OCI-LY3 (cell line): ENCODE results near the gene IFT122.

ENCODE experiments used
- H2AFZ ChIP-seq: fragments of 200-600, 300-600 bp; shearing (Covaris generic); 2 replicates; pipeline ENCODE4 v1.6.0; 2014; ENCODE audit warnings: antibody characterized with exemption, low read depth, low read length
- H3K27ac ChIP-seq: fragments of 200-600, 300-600 bp; sonication (generic); 2 replicates; pipeline ENCODE4 v1.5.1; 2014; ENCODE audit warnings: mild to moderate bottlenecking, low read length, moderate library complexity, mixed read lengths
- H3K27me3 ChIP-seq: fragments of 200-600, 300-600 bp; sonication (generic); 2 replicates; pipeline ENCODE4 v1.6.1; 2014; ENCODE audit warnings: low read depth, low read length, mixed read lengths
- H3K36me3 ChIP-seq: fragments of 200-600, 300-600 bp; sonication (generic); replicated peaks from 2 replicates; pipeline ENCODE3; 2014; ENCODE audit warnings: low read depth, low read length, mixed read lengths
- H3K4me1 ChIP-seq: fragments of 300-600, 200-600 bp; sonication (generic); 2 replicates; pipeline ENCODE4 v1.6.1; 2014; ENCODE audit warnings: low read length, mixed read lengths
- H3K4me2 ChIP-seq: fragments of 200-600, 300-600 bp; sonication (generic); 2 replicates; pipeline ENCODE4 v1.6.1; 2014; ENCODE audit warnings: low read length, mixed read lengths
- H3K4me3 ChIP-seq: fragments of 300-600, 200-600 bp; sonication (generic); 2 replicates; pipeline ENCODE4 v1.5.1; 2014; ENCODE audit warnings: antibody characterized with exemption, mild to moderate bottlenecking, low read length, moderate library complexity
- H3K79me2 ChIP-seq: fragments of 300-600, 200-600 bp; shearing (Covaris generic); 2 replicates; pipeline ENCODE4 v1.6.1; 2014; ENCODE audit warnings: mild to moderate bottlenecking, low read length, mixed read lengths
- H3K9ac ChIP-seq: fragments of 300-600, 200-600 bp; shearing (Covaris generic); 2 replicates; pipeline ENCODE4 v1.6.0; 2014; ENCODE audit warnings: mild to moderate bottlenecking, low read length, moderate library complexity
- H3K9me3 ChIP-seq: fragments of 200-600, 300-600 bp; shearing (Covaris generic); 2 replicates; pipeline ENCODE4 v1.6.1; 2014; ENCODE audit warnings: low read length, mixed read lengths; ENCODE audit not compliant: insufficient read depth
- H4K20me1 ChIP-seq: fragments of 200-600, 300-600 bp; sonication (generic); 2 replicates; pipeline ENCODE4 v1.6.1; 2016; ENCODE audit warnings: low read length, mixed read lengths; ENCODE audit not compliant: insufficient read depth
- EZH2phosphoT487 ChIP-seq: fragments of 200-600 bp; shearing (Covaris generic); IDR thresholded peaks from 2 replicates; pipeline ENCODE4 v1.6.1; 2018; ENCODE audit warnings: antibody characterized with exemption, mixed run types, low read depth
- TF ChIP-seq, protein P1 (sequence below): fragments of 200-600, 300-600 bp; sonication (generic); IDR thresholded peaks from 2 replicates; pipeline ENCODE4 v1.5.1; 2014; ENCODE audit warnings: antibody characterized with exemption, low read length, low read depth

IFT122 gene

DNA sequence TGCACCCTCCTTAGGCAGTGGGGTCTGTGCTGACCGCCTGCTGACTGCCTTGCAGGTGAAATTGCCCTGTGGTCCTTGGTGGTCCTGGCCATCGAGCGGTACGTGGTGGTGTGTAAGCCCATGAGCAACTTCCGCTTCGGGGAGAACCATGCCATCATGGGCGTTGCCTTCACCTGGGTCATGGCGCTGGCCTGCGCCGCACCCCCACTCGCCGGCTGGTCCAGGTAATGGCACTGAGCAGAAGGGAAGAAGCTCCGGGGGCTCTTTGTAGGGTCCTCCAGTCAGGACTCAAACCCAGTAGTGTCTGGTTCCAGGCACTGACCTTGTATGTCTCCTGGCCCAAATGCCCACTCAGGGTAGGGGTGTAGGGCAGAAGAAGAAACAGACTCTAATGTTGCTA is 90.8 kb downstream of the IFT122 start:
- H3K9ac ChIP-seq: no peak overlapping the region
- H3K4me2 ChIP-seq: no peak overlapping the region
- H3K9me3 ChIP-seq: no peaks in the 10 kb centered on the region
- no peak overlapping the region for H3K4me3 ChIP-seq
- no peak for TF ChIP-seq EZH2phosphoT487
- TF ChIP-seq, protein P1, sequence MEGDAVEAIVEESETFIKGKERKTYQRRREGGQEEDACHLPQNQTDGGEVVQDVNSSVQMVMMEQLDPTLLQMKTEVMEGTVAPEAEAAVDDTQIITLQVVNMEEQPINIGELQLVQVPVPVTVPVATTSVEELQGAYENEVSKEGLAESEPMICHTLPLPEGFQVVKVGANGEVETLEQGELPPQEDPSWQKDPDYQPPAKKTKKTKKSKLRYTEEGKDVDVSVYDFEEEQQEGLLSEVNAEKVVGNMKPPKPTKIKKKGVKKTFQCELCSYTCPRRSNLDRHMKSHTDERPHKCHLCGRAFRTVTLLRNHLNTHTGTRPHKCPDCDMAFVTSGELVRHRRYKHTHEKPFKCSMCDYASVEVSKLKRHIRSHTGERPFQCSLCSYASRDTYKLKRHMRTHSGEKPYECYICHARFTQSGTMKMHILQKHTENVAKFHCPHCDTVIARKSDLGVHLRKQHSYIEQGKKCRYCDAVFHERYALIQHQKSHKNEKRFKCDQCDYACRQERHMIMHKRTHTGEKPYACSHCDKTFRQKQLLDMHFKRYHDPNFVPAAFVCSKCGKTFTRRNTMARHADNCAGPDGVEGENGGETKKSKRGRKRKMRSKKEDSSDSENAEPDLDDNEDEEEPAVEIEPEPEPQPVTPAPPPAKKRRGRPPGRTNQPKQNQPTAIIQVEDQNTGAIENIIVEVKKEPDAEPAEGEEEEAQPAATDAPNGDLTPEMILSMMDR: no peak
- H3K79me2 ChIP-seq: no peaks in the 10 kb centered on the region
- no peaks in the 10 kb centered on the region for H3K36me3 ChIP-seq
- H4K20me1 ChIP-seq: no peaks in the 10 kb centered on the region
- H3K27me3 ChIP-seq: no peaks in the 10 kb centered on the region
- H3K4me1 ChIP-seq: peaks cover 14% of the 10 kb centered on the region
- no peak overlapping the region for H3K27ac ChIP-seq
- H2AFZ ChIP-seq: no peak overlapping the region

- Histone ChIP-seq H3K4me3 (no peak overlapping the region), H3K9me3 (no peaks in the 10 kb centered on the region), H3K9ac (no peak overlapping the region), H3K4me1 (peaks cover 6% of the 10 kb centered on the region; the same call in 1 of the 2 replicates), H3K79me2 (no peaks in the 10 kb centered on the region), H2AFZ (no peak overlapping the region), H4K20me1 (no peaks in the 10 kb centered on the region), H3K4me2 (no peak overlapping the region), H3K27ac (no peak overlapping the region), H3K27me3 (peaks cover under 1% of the 10 kb centered on the region; the same call in 1 of the 2 replicates), H3K36me3 (no peaks in the 10 kb centered on the region)
- TF ChIP-seq, protein P1: no peak
- TF ChIP-seq EZH2phosphoT487: no peak
Measured at GRCh38 chr3:129531699-129532098, 91.7 kb downstream of the IFT122 start.

DNA sequence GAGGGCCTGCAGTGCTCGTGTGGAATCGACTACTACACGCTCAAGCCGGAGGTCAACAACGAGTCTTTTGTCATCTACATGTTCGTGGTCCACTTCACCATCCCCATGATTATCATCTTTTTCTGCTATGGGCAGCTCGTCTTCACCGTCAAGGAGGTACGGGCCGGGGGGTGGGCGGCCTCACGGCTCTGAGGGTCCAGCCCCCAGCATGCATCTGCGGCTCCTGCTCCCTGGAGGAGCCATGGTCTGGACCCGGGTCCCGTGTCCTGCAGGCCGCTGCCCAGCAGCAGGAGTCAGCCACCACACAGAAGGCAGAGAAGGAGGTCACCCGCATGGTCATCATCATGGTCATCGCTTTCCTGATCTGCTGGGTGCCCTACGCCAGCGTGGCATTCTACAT is 92.2 kb downstream of the IFT122 start:
- H3K4me3 ChIP-seq: no peak overlapping the region
- no peak overlapping the region for H3K9ac ChIP-seq
- H3K36me3 ChIP-seq: no peaks in the 10 kb centered on the region
- peaks cover under 1% of the 10 kb centered on the region; the same call in 1 of the 2 replicates for H3K4me1 ChIP-seq
- H3K4me2 ChIP-seq: no peak overlapping the region
- H3K27me3 ChIP-seq: peaks cover 4% of the 10 kb centered on the region; the same call in 1 of the 2 replicates
- TF ChIP-seq, protein P1: no peak
- no peak for TF ChIP-seq EZH2phosphoT487
- H2AFZ ChIP-seq: no peak overlapping the region
- no peaks in the 10 kb centered on the region for H3K9me3 ChIP-seq
- no peak overlapping the region for H3K27ac ChIP-seq
- no peaks in the 10 kb centered on the region for H4K20me1 ChIP-seq
- H3K79me2 ChIP-seq: no peaks in the 10 kb centered on the region

- Histone ChIP-seq H3K4me1 (no peaks in the 10 kb centered on the region), H3K4me2 (no peak overlapping the region), H3K9me3 (no peaks in the 10 kb centered on the region), H3K79me2 (no peaks in the 10 kb centered on the region), H3K4me3 (no peak overlapping the region), H4K20me1 (no peaks in the 10 kb centered on the region), H3K36me3 (no peaks in the 10 kb centered on the region), H2AFZ (no peak overlapping the region), H3K9ac (no peak overlapping the region), H3K27me3 (peaks cover 12% of the 10 kb centered on the region), H3K27ac (no peak overlapping the region)
- TF ChIP-seq, protein P1: no peak
- no peak for TF ChIP-seq EZH2phosphoT487
Measured at GRCh38 chr3:129533406-129533805, 93.4 kb downstream of the IFT122 start.
